ENCODE data around the gene CCNG1. TPM values are rescaled to one million over a fixed set of nuclear protein-coding genes. Genes with fewer than 3 reads are reported as not detected.

The CCNG1 gene
- total and polyA plus RNA-seq, 10 donors = 71.7 to 117 (median 103) TPM

GRCh38 chr5:163444526-163444925 is 7.1 kb downstream of the CCNG1 start:
- H3K4me1 ChIP-seq = peaks cover 0 to 19% (median 12%) of the 10 kb centered on the region in 6 donors
- H3K4me3 ChIP-seq = no peak overlapping the region
- no peak overlapping the region for H3K27ac ChIP-seq
- H3K27me3 ChIP-seq (replicated peaks in 1 of 7) = no peaks in the 10 kb centered on the region
- WGBS, 5 donors = 89 to 100% (median 96%) methylated on average over 1 of the region's 1 CpG
- intact Hi-C loops (cut with DNase I; ENCODE audit: low total_unique reads) = no loop called here
- peaks cover 3 to 96% (median 63%) of the 10 kb centered on the region in 6 donors for H3K36me3 ChIP-seq
- no peaks in the 10 kb centered on the region for H3K9me3 ChIP-seq
- DNase-seq = no peak
- TF ChIP-seq POLR2AphosphoS5 (IDR thresholded peaks at IDR 0.05) (no peak), POLR2A (IDR thresholded peaks at IDR 0.05) (no peak), CTCF (IDR thresholded peaks at IDR 0.05 in 8 of 11, conservative IDR thresholded peaks at IDR 0.05 in 3 of 11) (no peak)

GRCh38 chr5:163445345-163445744 is 8.0 kb downstream of the CCNG1 start:
- Histone ChIP-seq H3K4me3 (no peak overlapping the region), H3K9me3 (no peaks in the 10 kb centered on the region), H3K27me3 (replicated peaks in 1 of 7) (no peaks in the 10 kb centered on the region), H3K27ac (no peak overlapping the region), H3K36me3 (peaks cover 3 to 96% (median 63%) of the 10 kb centered on the region in 6 donors), H3K4me1 (peaks cover 0 to 11% (median 4%) of the 10 kb centered on the region in 6 donors)
- 95 to 98% (median 96%) methylated on average over 6 of the region's 6 CpGs for WGBS, 5 donors
- intact Hi-C loops (cut with DNase I; ENCODE audit: low total_unique reads) = no loop called here
- DNase-seq = no peak
- TF ChIP-seq CTCF (IDR thresholded peaks at IDR 0.05 in 8 of 11, conservative IDR thresholded peaks at IDR 0.05 in 3 of 11) (no peak), POLR2AphosphoS5 (IDR thresholded peaks at IDR 0.05) (no peak), POLR2A (IDR thresholded peaks at IDR 0.05) (no peak)

GRCh38 chr5:163447191-163447590 is 9.8 kb downstream of the CCNG1 start:
- no peaks in the 10 kb centered on the region for H3K9me3 ChIP-seq
- H3K4me3 ChIP-seq = no peak overlapping the region
- H3K4me1 ChIP-seq = no peaks in the 10 kb centered on the region
- peaks cover 3 to 97% (median 54%) of the 10 kb centered on the region in 6 donors for H3K36me3 ChIP-seq
- intact Hi-C loops (cut with DNase I; ENCODE audit: low total_unique reads) = no loop called here
- DNase-seq = no peak
- TF ChIP-seq POLR2AphosphoS5 (IDR thresholded peaks at IDR 0.05) (no peak), CTCF (IDR thresholded peaks at IDR 0.05 in 8 of 11, conservative IDR thresholded peaks at IDR 0.05 in 3 of 11) (no peak), POLR2A (IDR thresholded peaks at IDR 0.05) (no peak)
- no peak overlapping the region for H3K27ac ChIP-seq
- H3K27me3 ChIP-seq (replicated peaks in 1 of 7) = no peaks in the 10 kb centered on the region

GRCh38 chr5:163447875-163448274 is 10.5 kb downstream of the CCNG1 start:
- TF ChIP-seq CTCF (IDR thresholded peaks at IDR 0.05 in 8 of 11, conservative IDR thresholded peaks at IDR 0.05 in 3 of 11) = no peak
- no peak for TF ChIP-seq POLR2AphosphoS5 (IDR thresholded peaks at IDR 0.05)
- no peak for TF ChIP-seq POLR2A (IDR thresholded peaks at IDR 0.05)
- H3K4me3 ChIP-seq = no peak overlapping the region
- H3K36me3 ChIP-seq = peaks cover 3 to 97% (median 51%) of the 10 kb centered on the region in 6 donors
- H3K27me3 ChIP-seq (replicated peaks in 1 of 7) = no peaks in the 10 kb centered on the region
- no peaks in the 10 kb centered on the region for H3K9me3 ChIP-seq
- intact Hi-C loops (cut with DNase I; ENCODE audit: low total_unique reads) = no loop called here
- H3K4me1 ChIP-seq = no peaks in the 10 kb centered on the region
- DNase-seq = no peak
- H3K27ac ChIP-seq = no peak overlapping the region
- 92 to 97% (median 94%) methylated on average over 3 of the region's 3 CpGs for WGBS, 5 donors

All from spleen (tissue), 11 donors.